Measurements from ENCODE around the gene NOC4L.
A peak's percentile ranks its signal among the peaks of the same experiment; 100 is the strongest.

The NOC4L gene

DNA sequence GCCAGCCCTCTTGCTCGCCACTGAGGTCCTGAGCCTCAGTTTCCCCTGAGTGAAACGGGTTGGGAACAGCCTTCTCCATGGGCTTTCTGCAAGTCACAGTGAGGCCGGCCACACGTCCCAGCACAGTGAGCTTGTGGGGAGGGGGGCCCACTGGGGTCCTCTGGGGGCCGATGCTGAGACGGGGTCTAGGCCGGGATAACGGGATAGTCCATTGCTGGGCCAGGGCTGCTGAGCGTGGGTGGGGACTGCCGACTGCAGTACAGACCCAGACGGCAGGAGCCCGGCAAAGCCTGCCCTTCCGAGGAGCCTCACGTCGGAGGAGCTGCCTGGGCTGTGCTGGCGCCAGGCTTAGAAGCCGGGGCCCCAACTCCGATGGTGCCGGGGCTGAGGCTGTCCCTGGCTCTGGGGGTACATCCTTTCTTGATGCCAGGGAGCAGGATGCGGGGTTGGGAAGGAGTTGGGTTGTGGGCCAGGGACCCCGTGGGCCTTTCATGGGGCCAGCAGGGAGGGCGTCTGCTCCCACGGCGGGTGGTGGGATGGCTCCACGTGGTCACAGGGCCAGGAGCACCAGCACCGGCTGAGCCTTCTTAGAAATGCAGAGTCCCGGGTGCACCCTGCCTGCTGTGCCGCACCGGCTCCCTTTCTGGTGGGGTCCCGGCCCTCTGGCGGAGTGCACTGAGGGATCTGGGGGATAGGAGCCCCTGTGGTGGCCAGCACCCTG lies 24.2 kb downstream of the NOC4L start:
- no peak overlapping the region for H3K4me3 ChIP-seq (ENCODE audit: low read depth, low read length)
- DNase-seq (ENCODE audit: low read depth): no peak
- in situ Hi-C loops (cut with HindIII; ENCODE audit: low sequenced_read_pairs): no loop called here
- TF ChIP-seq, protein P1, sequence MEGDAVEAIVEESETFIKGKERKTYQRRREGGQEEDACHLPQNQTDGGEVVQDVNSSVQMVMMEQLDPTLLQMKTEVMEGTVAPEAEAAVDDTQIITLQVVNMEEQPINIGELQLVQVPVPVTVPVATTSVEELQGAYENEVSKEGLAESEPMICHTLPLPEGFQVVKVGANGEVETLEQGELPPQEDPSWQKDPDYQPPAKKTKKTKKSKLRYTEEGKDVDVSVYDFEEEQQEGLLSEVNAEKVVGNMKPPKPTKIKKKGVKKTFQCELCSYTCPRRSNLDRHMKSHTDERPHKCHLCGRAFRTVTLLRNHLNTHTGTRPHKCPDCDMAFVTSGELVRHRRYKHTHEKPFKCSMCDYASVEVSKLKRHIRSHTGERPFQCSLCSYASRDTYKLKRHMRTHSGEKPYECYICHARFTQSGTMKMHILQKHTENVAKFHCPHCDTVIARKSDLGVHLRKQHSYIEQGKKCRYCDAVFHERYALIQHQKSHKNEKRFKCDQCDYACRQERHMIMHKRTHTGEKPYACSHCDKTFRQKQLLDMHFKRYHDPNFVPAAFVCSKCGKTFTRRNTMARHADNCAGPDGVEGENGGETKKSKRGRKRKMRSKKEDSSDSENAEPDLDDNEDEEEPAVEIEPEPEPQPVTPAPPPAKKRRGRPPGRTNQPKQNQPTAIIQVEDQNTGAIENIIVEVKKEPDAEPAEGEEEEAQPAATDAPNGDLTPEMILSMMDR (IDR thresholded peaks at IDR 0.05; ENCODE audit: low read depth, low read length, missing control alignments): no peak

DNA sequence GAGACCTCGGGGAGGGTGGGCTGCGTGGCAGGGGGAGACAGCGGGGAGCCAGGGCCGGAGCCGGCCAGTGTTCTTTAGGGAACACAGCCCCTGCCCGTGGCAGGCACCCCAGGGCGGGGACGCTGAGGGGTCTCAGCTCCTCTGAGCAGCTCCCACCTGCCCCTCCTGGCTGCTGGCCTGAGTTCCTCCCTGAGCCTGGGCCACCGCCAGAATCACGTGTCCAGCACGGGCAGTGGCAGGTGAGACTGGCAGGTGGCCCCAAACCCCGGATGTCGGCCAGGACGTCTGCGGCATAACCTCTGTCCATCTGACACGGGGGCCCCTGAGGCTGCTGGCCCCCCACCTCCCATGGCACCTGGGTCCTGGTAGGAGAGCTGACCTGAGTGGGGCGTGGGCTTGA lies 25.1 kb downstream of the NOC4L start:
- TF ChIP-seq, protein P1 (IDR thresholded peaks at IDR 0.05; ENCODE audit: low read depth, low read length, missing control alignments): no peak
- H3K4me3 ChIP-seq (ENCODE audit: low read depth, low read length): no peak overlapping the region
- no peak for DNase-seq (ENCODE audit: low read depth)
- in situ Hi-C loops (cut with HindIII; ENCODE audit: low sequenced_read_pairs): no loop called here

DNA sequence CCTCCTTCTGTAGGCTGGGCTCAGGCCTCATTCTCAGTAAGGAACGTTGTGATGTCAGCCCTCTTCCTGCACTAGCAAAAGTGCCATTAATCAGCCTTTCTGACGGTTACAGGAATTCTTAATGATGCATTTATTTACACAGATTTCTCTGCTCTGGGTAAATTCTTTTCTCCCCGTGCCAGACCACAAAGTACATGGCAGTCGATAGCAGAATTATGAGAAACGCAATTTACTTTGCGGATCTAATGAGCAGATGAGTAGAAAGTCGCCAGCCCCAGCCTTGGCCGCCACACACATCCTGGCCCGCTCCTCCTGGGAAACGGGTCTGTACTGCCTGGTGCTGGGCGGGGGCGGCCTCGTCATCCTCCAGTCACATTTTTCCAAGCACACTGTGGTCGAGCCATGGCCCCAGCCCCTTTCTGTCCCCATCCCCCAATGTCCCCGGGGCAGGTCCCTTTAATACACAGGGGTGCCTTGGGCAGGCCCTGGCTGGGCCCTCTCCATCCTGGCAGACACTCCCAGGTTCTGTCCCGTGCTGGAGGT lies 25.9 kb downstream of the NOC4L start:
- in situ Hi-C loops (cut with HindIII; ENCODE audit: low sequenced_read_pairs): no loop called here
- TF ChIP-seq, protein P1 (IDR thresholded peaks at IDR 0.05; ENCODE audit: low read depth, low read length, missing control alignments): no peak
- no peak overlapping the region for H3K4me3 ChIP-seq (ENCODE audit: low read depth, low read length)
- DNase-seq (ENCODE audit: low read depth): peak; percentile 80

DNA sequence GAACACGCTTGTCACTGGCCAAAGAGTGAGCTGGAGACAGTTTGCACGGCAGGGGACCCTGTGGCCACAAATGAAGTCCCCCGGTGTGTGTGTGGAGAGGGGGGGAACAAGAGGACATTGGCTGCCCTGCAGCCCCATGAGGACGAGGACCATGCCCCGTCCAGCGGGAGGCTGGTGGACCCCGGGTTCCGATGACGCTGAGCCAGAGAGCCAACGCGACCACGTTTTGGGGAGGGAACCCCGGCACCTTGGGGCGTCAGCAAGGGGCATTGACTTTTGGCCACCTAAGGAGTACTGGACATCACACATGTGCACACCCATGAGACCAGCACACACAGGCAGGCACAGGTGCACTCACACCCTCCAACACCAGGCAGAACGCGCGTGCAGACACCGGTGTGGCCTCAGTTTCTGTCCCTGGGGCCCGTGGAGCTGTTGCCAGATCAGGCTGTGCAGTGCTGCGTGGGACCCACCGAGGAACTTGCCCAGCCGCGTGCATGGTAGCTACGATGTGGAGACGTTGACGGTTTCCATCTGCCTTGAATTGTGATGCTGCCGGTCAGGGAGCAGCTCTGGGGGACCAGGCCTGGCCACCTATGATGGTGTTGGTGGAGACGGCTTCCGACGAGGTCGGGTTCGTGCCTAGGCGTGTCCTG lies 26.5 kb downstream of the NOC4L start:
- H3K4me3 ChIP-seq (ENCODE audit: low read depth, low read length): no peak overlapping the region
- DNase-seq (ENCODE audit: low read depth): no peak
- in situ Hi-C loops (cut with HindIII; ENCODE audit: low sequenced_read_pairs): no loop called here
- TF ChIP-seq, protein P1 (IDR thresholded peaks at IDR 0.05; ENCODE audit: low read depth, low read length, missing control alignments): no peak

DNA sequence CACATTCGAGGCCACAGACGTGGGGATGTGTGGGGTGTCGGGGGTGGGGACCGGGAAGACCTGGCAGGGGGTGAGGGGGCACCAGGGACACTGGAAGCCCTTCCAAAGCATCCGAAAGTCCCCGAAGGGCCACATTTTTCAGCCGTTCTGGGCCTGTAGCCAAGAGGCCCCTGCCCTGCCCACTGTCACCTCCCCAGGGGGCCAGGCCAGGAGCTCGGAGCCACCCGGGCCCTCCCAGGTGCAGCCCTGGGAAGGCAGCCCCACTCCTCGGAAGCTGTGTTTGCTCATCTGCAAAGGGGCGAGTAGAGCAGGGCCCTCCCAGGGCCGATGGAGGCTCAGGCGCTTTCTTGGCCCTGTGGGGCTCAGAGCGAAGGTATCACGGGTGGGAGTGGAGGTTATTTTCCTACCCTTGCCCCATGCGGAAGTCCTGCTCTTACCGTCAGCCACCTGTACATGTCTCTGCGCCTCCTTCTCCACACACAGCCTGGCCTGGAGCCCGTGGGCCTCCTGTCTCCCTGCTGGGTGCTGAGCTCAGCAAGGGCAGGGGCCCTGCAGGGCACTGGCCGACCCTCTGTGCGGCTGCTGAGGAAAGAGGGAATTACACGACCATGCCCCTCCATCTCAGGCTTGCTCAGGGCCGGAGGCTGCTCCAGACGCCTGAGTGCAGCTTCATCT lies 27.2 kb downstream of the NOC4L start:
- TF ChIP-seq, protein P1 (IDR thresholded peaks at IDR 0.05; ENCODE audit: low read depth, low read length, missing control alignments): no peak
- in situ Hi-C loops (cut with HindIII; ENCODE audit: low sequenced_read_pairs): no loop called here
- DNase-seq (ENCODE audit: low read depth): no peak
- no peak overlapping the region for H3K4me3 ChIP-seq (ENCODE audit: low read depth, low read length)

DNA sequence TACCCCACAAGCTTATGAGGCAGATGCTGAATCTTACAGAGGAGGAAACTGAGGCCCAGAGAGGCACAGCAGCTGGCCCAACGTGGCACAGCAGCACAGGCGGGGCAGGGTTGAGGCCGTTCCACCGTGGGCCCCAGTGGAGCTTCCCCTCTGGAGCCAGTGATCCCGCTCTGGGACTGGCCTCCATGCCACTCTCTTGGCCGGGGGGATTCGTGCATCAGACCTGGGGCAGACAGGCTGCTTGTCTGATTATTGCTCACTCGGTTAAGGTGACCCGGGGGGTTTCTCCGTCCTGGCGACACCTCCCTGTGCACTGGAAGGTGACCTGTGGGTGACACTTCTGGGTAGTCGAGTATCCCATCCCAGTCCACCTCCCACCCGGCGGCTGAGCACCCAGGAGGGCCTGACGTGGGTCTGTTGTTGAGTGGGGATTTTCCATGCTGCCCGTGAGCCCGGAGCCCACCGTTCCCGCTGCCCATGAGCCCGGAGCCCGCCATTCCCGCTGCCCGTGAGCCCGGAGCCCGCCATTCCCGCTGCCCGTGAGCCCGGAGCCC lies 27.8 kb downstream of the NOC4L start:
- in situ Hi-C loops (cut with HindIII; ENCODE audit: low sequenced_read_pairs): no loop called here

More for the DNA sequence above, 27.8 kb downstream of the NOC4L start:
- DNase-seq (ENCODE audit: low read depth): no peak
- TF ChIP-seq, protein P1 (IDR thresholded peaks at IDR 0.05; ENCODE audit: low read depth, low read length, missing control alignments): no peak
- no peak overlapping the region for H3K4me3 ChIP-seq (ENCODE audit: low read depth, low read length)

Measured in astrocyte of the cerebellum (primary cell).